BLaER1 (cell line): ENCODE results near the gene ESPN.
"Not testable (repeated sequence)": the region's sequence is repeated elsewhere in the genome, so short reads cannot be mapped to it uniquely, and the experiment has no call there.

Source experiments
- H3K27ac ChIP-seq: shearing (Covaris generic); formaldehyde crosslinking; 2 replicates; pipeline ENCODE4 v1.8.1; 2022
- H3K27me3 ChIP-seq: shearing (Covaris generic); formaldehyde crosslinking; 2 replicates; pipeline ENCODE4 v1.8.1; 2022
- H3K36me3 ChIP-seq: shearing (Covaris generic); formaldehyde crosslinking; 2 replicates; pipeline ENCODE4 v1.8.1; 2022
- H3K4me1 ChIP-seq: shearing (Covaris generic); formaldehyde crosslinking; 2 replicates; pipeline ENCODE4 v1.8.1; 2022
- H3K4me2 ChIP-seq: shearing (Covaris generic); formaldehyde crosslinking; 2 replicates; pipeline ENCODE4 v1.8.1; 2022
- H3K4me3 ChIP-seq: shearing (Covaris generic); formaldehyde crosslinking; 2 replicates; pipeline ENCODE4 v1.8.1; 2022
- H3K9ac ChIP-seq: shearing (Covaris generic); formaldehyde crosslinking; 2 replicates; pipeline ENCODE4 v1.8.1; 2022
- H3K9me3 ChIP-seq: shearing (Covaris generic); formaldehyde crosslinking; 2 replicates; pipeline ENCODE4 v1.8.1; 2022
- H4K20me1 ChIP-seq: shearing (Covaris generic); formaldehyde crosslinking; 2 replicates; pipeline ENCODE4 v1.8.1; 2022
- Cebpa-rat ChIP-seq: shearing (Covaris generic); IDR thresholded peaks from 2 replicates; pipeline ENCODE4 v1.8.1; 2022

Gene ESPN

DNA sequence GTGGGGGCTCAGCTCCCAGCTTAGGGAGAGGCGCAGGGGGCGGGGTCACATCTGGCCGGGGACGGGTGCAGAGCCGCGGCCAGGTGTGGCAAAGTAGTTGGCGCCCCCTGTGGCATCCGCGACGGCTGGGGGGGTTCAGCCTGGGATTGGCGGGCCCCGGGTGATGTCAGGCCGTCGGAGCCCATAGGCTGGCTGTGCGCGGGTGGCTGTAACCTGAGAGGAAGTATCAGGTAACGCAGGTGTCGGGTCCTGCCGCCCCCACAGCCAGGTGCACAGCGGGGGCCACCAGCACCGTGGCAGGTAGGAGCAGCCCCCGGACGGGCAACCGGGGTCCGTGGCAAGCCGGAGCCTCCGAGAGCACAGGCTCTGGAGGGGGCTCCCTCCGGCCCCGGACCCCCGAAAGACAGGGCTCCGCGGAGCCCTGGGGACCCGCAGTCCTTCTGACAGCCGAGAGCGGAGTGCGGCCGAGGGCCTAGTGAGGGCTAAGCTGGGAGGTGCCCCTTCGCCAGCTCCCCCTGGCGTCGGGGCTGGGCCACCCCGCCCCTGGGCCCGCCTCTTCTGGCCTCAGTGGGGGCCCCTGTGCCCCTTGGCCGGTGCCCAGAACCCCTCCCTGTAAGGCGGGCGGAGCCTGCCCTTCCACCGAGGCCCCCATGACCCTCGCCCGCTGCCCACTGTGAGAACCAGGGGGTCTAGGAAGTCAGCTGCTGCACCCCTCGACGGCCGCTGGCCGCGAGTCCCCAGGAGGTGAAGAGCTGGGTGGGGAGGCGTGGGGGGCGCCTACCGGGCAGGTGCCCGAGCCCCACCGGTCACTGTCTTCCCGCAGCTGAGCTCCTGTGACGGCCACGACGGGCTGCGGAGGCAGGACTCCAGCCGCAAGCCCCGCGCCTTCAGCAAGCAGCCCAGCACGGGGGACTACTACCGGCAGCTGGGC, 23.5 kb downstream of the ESPN start:
- no peaks in the 10 kb centered on the region for H3K9me3 ChIP-seq
- no peak for TF ChIP-seq Cebpa-rat
- H3K27ac ChIP-seq, result no peak overlapping the region
- no peak overlapping the region for H3K9ac ChIP-seq
- H3K4me2 ChIP-seq, result peak overlapping the region; percentile 81
- peaks cover 44% of the 10 kb centered on the region for H4K20me1 ChIP-seq
- H3K36me3 ChIP-seq, result no peaks in the 10 kb centered on the region
- peaks cover 99% of the 10 kb centered on the region for H3K27me3 ChIP-seq
- H3K4me1 ChIP-seq, result peaks cover 31% of the 10 kb centered on the region
- H3K4me3 ChIP-seq, result peak overlapping the region; percentile 56

DNA sequence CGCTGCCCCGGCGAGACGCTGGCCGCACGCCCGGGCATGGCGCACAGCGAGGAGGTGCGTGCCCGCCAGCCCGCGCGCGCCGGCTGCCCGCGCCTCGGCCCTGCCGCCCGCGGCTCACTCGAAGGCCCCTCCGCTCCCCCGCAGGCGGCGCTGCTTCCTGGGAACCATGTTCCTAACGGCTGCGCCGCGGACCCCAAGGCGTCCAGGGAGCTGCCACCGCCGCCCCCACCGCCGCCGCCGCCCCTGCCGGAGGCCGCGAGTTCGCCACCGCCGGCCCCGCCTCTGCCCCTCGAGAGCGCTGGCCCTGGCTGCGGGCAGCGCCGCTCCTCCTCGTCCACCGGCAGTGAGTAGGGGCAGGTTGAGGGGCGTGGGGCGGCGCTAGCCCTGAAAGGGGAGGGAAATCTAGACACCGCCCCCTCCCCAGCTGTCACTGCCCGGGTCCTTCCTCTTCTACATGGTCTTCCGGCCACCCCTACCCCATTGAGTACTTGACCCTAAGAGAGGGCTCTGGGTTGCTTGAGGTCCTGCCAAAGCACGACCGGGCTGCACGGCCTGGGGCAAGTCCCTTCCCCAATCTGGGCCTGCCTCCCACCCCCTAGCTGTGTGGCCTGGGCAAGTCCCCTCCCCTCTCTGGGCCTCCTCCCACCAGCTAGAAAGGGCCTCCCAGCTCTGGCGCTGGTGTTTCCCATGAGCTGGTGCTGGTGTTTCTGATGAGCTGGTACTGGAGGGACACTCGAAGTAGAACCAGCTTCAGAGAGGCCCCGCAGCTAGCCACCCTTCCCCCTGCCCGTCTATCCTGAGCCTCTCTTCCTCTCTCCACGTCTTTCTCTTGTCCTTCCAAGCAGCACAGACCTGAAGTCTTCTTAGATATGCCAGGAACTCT, 24.4 kb downstream of the ESPN start:
- Histone ChIP-seq H3K9ac (no peak overlapping the region), H3K4me1 (peaks cover 23% of the 10 kb centered on the region), H4K20me1 (peaks cover 44% of the 10 kb centered on the region), H3K4me2 (peak overlapping the region; percentile 81), H3K36me3 (no peaks in the 10 kb centered on the region), H3K27me3 (peaks cover 99% of the 10 kb centered on the region), H3K4me3 (peak overlapping the region; percentile 56), H3K27ac (no peak overlapping the region), H3K9me3 (no peaks in the 10 kb centered on the region)
- TF ChIP-seq Cebpa-rat, result no peak

DNA sequence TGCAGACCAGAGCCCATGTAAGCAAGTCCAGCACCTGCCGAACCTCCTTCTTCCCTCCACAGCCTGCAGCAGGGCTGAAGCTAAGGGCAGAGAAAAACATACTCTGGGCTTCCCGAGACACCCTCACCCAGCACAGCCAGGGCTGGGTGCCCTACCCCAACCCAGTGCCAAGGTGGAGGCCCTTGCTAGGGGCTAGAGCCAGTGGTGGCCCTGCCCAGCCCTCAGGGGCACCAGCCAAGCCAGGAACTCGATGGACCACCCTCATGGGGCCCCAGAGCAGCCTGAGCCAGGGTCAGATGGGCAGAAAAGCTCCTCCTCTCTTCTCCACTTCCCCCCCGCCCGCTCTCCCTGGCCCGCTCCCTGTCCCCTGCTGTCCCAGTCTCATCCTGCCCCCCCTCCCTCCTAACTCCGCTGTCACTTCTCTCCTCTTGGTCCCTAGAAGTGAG, 25.5 kb downstream of the ESPN start:
- Histone ChIP-seq H3K4me1 (peaks cover 23% of the 10 kb centered on the region), H3K9ac (no peak overlapping the region), H3K36me3 (no peaks in the 10 kb centered on the region), H3K9me3 (peaks cover 6% of the 10 kb centered on the region; the same call in 1 of the 2 replicates), H4K20me1 (peaks cover 54% of the 10 kb centered on the region), H3K27ac (no peak overlapping the region), H3K27me3 (peaks cover 99% of the 10 kb centered on the region), H3K4me3 (no peak overlapping the region), H3K4me2 (no peak overlapping the region)
- TF ChIP-seq Cebpa-rat, result no peak

DNA sequence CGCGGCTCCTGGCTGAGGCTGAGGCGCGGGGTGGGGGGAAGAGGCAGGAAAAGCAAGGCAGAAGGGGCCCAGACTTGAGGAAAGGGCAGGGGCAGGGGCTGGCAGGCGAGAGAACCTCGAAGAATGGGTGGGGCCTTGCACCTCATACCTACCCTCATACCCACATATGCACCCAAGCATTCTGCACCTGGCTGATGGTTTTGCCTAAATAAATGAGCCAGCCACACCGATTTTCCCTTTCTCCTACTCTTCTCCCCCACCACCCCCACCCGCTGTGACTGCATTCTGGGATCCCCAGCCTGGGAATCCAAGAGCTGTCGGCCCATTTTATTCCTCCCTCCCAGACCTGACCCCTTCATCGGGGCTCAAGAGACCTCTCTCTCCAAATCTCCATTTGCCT, 25.9 kb downstream of the ESPN start:
- not testable (repeated sequence) for H3K4me3 ChIP-seq, H3K27ac ChIP-seq, H3K9ac ChIP-seq, H3K36me3 ChIP-seq, H3K4me2 ChIP-seq
- H3K9me3 ChIP-seq, result peaks cover 11% of the 10 kb centered on the region; the same call in 1 of the 2 replicates
- peaks cover 23% of the 10 kb centered on the region for H3K4me1 ChIP-seq
- peaks cover 99% of the 10 kb centered on the region for H3K27me3 ChIP-seq
- H4K20me1 ChIP-seq, result peaks cover 59% of the 10 kb centered on the region

DNA sequence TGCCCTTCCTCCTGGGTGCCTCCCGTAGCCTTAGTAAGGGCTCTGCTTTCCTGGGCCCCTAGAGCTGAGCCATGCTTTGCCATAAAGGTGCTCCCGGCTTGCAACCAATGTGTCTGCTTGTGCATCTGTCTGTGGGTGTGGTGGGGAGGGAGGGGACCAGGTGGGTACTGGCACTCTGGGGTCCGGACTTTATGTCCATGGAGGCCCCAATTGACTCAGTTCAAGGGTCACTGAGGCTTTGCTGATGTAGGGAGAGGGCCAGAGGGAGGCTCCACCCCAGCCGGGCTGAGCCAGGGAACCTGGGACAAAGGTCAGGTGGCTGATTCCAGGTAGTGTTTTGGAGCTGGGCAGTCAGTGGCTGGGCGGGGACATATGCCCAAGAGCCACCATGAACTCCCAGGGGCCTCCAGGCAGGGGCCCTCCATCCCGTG, 26.4 kb downstream of the ESPN start:
- Histone ChIP-seq H3K4me3 (no peak overlapping the region), H3K27ac (no peak overlapping the region), H3K4me2 (no peak overlapping the region), H4K20me1 (peaks cover 60% of the 10 kb centered on the region), H3K9ac (no peak overlapping the region), H3K4me1 (peaks cover 23% of the 10 kb centered on the region), H3K27me3 (peaks cover 100% of the 10 kb centered on the region), H3K36me3 (no peaks in the 10 kb centered on the region), H3K9me3 (peaks cover 11% of the 10 kb centered on the region; the same call in 1 of the 2 replicates)
- TF ChIP-seq Cebpa-rat, result no peak

DNA sequence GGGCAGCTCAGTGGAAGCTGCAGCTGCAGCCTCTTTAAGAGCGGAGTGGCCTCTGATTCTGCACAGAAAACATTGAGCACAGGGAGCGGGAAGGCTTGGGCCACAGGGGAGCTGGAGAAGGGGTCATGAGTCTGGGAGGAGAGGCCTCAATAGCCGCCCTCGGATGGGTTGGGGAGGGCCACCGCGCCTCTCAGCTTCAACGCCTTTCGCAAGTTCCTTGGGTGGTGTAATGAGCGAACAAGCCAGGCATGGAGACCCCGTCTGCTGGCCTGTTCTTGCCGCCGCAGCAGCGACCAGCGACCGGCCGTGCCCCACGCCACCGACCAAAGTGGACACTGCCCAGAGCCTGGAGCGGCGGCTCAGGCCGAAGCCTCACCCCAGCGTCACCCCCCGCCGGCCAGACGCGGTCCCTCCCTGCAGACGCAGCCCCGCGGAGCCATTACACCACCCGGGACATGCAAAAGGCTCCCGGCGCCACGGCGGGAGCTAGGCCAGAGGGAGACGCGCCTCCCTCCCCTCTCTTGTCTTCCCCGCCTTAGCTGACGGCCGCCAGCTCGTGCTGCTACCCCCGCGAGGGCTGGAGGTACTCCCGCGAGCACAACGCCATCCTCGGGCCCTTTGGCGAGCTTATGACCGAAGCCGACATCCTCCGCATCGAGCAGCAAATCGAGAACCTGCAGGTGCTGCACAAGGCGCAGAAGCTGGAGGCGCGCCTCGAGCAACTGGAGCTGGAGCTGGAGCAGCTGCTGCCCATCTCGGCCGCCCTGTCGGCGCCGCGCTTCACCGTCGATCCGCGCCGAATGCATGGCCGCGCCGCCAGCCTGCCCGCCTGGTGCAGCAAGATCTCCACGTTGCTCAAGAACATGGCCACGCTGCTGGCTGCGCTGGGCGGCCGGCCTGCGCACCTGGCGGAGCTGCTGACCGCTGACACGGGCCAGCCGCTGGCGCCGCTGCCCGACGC, 29.6 kb downstream of the ESPN start:
- not testable (repeated sequence) for H3K4me2 ChIP-seq, H3K27ac ChIP-seq, H3K9ac ChIP-seq, H3K4me3 ChIP-seq, H3K36me3 ChIP-seq, H3K4me1 ChIP-seq
- peaks cover 11% of the 10 kb centered on the region; the same call in 1 of the 2 replicates for H3K9me3 ChIP-seq
- H4K20me1 ChIP-seq, result peaks cover 31% of the 10 kb centered on the region
- peaks cover 91% of the 10 kb centered on the region for H3K27me3 ChIP-seq

DNA sequence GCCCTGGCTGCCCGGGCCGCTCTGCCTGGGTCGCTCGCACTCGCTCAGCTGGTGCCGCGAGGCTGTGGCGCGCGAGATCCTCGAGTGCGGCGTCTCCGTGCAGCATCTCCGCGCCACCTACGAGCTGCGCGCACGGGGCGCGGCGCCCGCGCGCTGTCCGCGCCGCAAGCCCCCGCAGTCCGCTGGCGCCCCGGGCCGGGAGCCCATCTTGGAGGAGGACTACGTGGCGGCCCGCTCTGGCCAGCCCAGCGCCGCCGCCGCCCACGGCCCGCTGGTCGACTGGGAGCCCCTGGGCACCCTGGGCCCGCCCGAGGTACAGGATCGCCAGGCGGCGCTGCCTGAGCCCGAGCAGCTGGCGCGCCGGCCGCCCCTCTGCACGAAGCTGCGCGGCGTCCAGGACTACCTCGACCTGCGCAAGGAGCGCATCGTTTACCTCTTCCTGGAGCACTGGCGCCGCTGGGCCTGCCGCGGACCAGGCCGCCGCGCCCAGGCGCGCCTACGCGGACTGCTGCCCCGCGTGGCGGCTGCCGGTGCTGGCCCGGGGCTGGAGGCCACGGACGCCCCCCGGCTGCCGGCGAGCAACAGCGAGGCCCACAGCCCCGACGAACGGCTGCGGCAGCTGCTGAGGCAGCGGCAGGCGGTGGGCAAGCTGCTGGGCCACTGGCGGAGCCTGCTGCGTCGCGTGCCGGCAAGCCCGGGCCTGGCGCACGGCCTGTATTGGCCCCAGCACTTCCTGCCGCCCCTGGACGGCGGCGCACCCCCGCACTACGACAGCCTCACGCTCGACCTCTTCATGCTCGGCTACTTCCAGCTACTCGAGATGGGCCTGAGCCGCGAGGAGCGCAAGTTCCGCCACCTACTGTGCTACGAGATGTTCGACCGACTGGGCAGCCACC, 30.5 kb downstream of the ESPN start:
- H3K4me1 ChIP-seq, result peaks cover 7% of the 10 kb centered on the region
- no peak overlapping the region for H3K4me3 ChIP-seq
- H3K4me2 ChIP-seq, result no peak overlapping the region
- no peak for TF ChIP-seq Cebpa-rat
- H4K20me1 ChIP-seq, result peaks cover 22% of the 10 kb centered on the region; the same call in 1 of the 2 replicates
- H3K9ac ChIP-seq, result no peak overlapping the region
- peaks cover 82% of the 10 kb centered on the region for H3K27me3 ChIP-seq
- peaks cover 11% of the 10 kb centered on the region; the same call in 1 of the 2 replicates for H3K9me3 ChIP-seq
- no peaks in the 10 kb centered on the region for H3K36me3 ChIP-seq
- no peak overlapping the region for H3K27ac ChIP-seq

DNA sequence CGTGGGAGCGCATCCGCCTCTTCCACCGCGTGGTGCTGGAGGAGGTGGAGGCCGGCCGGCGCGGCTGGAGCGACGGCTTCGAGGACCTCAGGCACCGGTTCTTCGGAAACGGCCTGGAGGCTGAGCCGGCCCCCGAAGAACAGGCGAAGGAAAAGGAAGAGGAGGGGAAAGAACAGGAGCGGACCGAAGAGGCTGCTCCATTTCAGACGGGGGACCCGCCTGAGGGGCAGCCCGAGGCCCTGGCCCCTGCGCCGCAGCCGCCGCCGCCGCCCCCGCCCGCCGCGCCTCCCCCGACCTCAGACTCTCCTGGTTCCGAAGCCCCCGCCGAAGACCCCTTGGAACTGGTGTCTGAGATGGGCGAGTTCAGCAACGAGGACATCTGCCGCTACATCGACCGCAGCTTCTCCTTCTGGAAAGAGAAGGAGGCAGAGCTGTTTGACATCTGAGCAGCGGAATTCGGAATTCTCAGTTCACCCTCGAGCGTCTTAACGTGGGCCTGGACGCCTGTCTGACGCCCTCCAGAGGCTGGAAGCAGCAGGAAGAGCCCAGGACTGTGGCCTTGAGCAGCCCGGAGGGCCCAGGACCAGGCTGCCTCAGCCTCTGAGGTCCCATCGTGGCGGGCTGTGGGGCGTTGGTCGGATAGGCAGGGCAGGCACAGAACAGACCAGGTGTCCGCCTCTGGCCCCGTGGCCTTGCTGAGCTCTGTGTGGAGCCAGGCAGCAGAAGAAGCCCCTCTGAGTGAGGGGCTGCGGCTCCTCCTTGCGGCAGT, 31.4 kb downstream of the ESPN start:
- not testable (repeated sequence) for H3K4me2 ChIP-seq, H3K9ac ChIP-seq, H3K27ac ChIP-seq, H3K36me3 ChIP-seq, H3K4me3 ChIP-seq
- H4K20me1 ChIP-seq, result peaks cover 20% of the 10 kb centered on the region; the same call in 1 of the 2 replicates
- H3K4me1 ChIP-seq, result peaks cover 16% of the 10 kb centered on the region
- peaks cover 74% of the 10 kb centered on the region for H3K27me3 ChIP-seq
- peaks cover 11% of the 10 kb centered on the region; the same call in 1 of the 2 replicates for H3K9me3 ChIP-seq
